Mammary epithelial cell (primary cell): Measurements from ENCODE around the gene RGS10.

Experiments used
- CTCF ChIP-seq, 2 donors: IDR thresholded peaks in 1 of 2; conservative IDR thresholded peaks in 1 of 2; 2 replicates each; pipeline ENCODE4 v1.5.1; 2011 to 2012; ENCODE audit warnings: inconsistent platforms in 2 of 2, low read length in 2 of 2, mild to moderate bottlenecking in 2 of 2, control low read depth in 1 of 2, low read depth in 1 of 2; ENCODE audit not compliant: insufficient read depth in 1 of 2; ENCODE audit errors: extremely low read depth in 1 of 2
- EZH2 ChIP-seq: IDR thresholded peaks from 2 replicates; pipeline ENCODE4 v1.6.1; 2012; ENCODE audit warnings: low read length, inconsistent platforms, borderline replicate concordance

- TF ChIP-seq CTCF (conservative IDR thresholded peaks at IDR 0.05 in 1 of 2, IDR thresholded peaks at IDR 0.05 in 1 of 2; ENCODE audit: extremely low read depth in 1 of 2, insufficient read depth in 1 of 2, low read depth in 1 of 2, low read length in 2 of 2) (no peak), EZH2 (no peak)
Observed at GRCh38 chr10:119502618-119503155, 39.8 kb downstream of the RGS10 start.
